ENCODE data around the gene NISCH.

NISCH gene

DNA sequence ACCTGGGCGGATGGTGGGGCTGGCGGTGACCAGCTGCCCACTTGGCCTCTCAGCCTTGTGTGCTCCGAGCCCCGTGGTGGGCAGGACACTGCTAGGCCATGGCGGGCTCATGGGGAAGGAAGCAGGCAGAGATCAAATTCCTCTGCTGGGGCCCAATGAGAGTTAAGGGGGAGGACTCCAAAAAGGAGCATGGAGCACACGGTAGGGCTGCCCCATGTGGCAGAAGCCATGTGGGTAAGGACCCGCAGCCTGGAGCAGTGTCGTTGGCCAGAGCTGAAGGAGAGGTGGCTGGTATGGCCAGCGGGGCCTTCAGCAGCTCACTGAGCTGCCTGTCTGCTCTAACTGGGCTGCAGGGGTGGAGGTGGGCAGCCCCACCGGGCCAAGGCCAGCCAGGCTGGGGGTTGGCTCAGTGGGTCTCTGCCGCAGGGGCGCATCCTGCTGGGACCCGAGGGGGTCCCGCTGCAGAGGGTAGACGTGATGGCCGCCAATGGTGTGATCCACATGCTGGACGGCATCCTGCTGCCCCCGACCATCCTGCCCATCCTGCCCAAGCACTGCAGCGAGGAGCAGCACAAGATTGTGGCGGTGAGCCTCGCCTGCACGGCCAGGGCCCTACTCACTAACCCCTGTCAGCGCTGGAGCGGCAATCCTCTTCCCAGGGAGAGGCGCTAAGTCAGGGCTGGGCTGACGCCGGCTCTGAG lies 51.0 kb downstream of the NISCH start:
- Histone ChIP-seq H3K9ac (ENCODE audit: low read length) (no peak overlapping the region), H3K4me1 (ENCODE audit: control insufficient read depth, insufficient read depth, low read length) (no peaks in the 10 kb centered on the region), H3K36me3 (ENCODE audit: control insufficient read depth, insufficient read depth, low read length) (no peaks in the 10 kb centered on the region), H3K4me3 (ENCODE audit: low read length) (no peak overlapping the region), H3K9me3 (ENCODE audit: control insufficient read depth, low read length) (no peaks in the 10 kb centered on the region), H3K27me3 (ENCODE audit: control insufficient read depth, insufficient read depth, low read length) (no peaks in the 10 kb centered on the region)

DNA sequence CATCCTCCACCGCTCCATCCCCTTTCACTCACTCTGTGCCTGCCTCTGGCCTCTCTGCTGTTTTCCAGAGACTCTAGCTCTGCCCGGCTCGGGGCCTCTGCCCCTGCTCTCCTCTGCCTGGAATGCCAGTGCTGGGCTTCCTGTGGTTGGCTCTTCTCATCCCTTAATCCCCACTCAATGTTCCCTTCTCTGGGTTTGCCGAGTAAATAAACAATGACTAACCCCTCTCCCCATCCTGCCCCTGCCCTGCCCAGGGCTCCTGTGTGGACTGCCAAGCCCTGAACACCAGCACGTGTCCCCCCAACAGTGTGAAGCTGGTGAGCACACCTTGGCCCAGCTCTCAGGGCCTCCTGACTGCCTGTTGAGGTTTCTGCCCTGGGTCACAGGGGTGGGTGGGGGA lies 52.0 kb downstream of the NISCH start:
- no peaks in the 10 kb centered on the region for H3K36me3 ChIP-seq (ENCODE audit: control insufficient read depth, insufficient read depth, low read length)
- H3K4me1 ChIP-seq (ENCODE audit: control insufficient read depth, insufficient read depth, low read length): no peaks in the 10 kb centered on the region
- H3K9me3 ChIP-seq (ENCODE audit: control insufficient read depth, low read length): no peaks in the 10 kb centered on the region
- H3K9ac ChIP-seq (ENCODE audit: low read length): no peak overlapping the region
- no peaks in the 10 kb centered on the region for H3K27me3 ChIP-seq (ENCODE audit: control insufficient read depth, insufficient read depth, low read length)
- no peak overlapping the region for H3K4me3 ChIP-seq (ENCODE audit: low read length)

DNA sequence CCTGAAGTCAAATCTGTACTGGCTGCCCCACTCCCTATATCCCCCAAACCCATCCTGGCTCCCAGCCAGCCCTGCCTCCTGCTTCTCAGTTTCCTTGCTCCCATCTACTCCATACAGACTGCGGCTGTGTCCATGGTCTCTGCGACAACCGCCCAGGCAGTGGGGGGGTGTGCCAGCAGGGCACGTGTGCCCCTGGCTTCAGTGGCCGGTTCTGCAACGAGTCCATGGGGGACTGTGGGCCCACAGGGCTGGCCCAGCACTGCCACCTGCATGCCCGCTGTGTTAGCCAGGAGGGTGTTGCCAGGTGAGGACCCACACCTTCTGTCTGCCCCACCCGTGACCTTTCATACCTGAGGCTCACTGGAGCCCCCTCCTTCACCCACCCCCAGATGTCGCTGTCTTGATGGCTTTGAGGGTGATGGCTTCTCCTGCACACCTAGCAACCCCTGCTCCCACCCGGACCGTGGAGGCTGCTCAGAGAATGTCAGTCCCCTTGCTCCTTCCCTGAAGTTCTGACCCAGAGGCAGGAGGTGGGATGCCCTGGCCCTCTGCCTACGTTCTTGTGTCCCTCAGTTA lies 54.4 kb downstream of the NISCH start:
- H3K27me3 ChIP-seq (ENCODE audit: control insufficient read depth, insufficient read depth, low read length): no peaks in the 10 kb centered on the region
- no peak overlapping the region for H3K4me3 ChIP-seq (ENCODE audit: low read length)
- no peak overlapping the region for H3K9ac ChIP-seq (ENCODE audit: low read length)
- H3K9me3 ChIP-seq (ENCODE audit: control insufficient read depth, low read length): no peaks in the 10 kb centered on the region
- no peaks in the 10 kb centered on the region for H3K36me3 ChIP-seq (ENCODE audit: control insufficient read depth, insufficient read depth, low read length)
- no peaks in the 10 kb centered on the region for H3K4me1 ChIP-seq (ENCODE audit: control insufficient read depth, insufficient read depth, low read length)

DNA sequence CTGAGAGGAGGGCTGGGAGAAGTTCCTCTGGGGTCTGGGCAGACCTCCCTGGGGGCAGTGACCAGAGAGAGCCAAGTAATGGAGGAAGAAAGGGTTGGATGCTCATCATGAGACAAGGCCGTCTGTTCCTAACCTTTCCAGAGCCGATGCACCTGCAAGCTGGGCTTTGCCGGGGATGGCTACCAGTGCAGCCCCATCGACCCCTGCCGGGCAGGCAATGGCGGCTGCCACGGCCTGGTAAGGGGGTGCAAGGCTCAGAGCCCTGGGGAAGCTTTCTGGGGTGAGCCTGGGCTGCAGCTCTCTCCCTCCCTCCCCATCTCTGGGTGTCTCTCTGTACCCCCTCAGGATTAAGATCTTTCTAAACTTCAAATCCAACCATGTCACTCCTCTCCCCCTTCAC lies 56.1 kb downstream of the NISCH start:
- no peaks in the 10 kb centered on the region for H3K9me3 ChIP-seq (ENCODE audit: control insufficient read depth, low read length)
- H3K4me1 ChIP-seq (ENCODE audit: control insufficient read depth, insufficient read depth, low read length): no peaks in the 10 kb centered on the region
- no peaks in the 10 kb centered on the region for H3K27me3 ChIP-seq (ENCODE audit: control insufficient read depth, insufficient read depth, low read length)
- H3K9ac ChIP-seq (ENCODE audit: low read length): no peak overlapping the region
- H3K36me3 ChIP-seq (ENCODE audit: control insufficient read depth, insufficient read depth, low read length): no peaks in the 10 kb centered on the region
- no peak overlapping the region for H3K4me3 ChIP-seq (ENCODE audit: low read length)

DNA sequence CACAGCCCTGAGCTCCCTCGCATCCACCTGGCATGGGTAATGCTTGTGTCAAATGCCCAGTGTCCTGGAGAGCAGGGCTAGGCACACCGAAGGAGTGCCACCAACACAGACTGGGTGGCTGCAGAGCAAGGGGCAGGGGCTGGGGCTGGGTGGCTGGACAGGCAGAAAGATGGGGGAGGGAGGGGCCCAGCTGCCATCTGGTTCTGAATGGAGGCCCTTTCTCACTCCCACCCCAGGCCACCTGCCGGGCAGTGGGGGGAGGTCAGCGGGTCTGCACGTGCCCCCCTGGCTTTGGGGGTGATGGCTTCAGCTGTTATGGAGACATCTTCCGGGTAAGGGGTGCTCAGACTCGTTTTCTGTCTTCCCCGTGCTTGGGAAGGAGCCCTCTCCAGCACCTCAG lies 56.7 kb downstream of the NISCH start:
- no peaks in the 10 kb centered on the region for H3K4me1 ChIP-seq (ENCODE audit: control insufficient read depth, insufficient read depth, low read length)
- no peaks in the 10 kb centered on the region for H3K9me3 ChIP-seq (ENCODE audit: control insufficient read depth, low read length)
- H3K4me3 ChIP-seq (ENCODE audit: low read length): no peak overlapping the region
- no peak overlapping the region for H3K9ac ChIP-seq (ENCODE audit: low read length)
- peaks cover 4% of the 10 kb centered on the region for H3K27me3 ChIP-seq (ENCODE audit: control insufficient read depth, insufficient read depth, low read length)
- no peaks in the 10 kb centered on the region for H3K36me3 ChIP-seq (ENCODE audit: control insufficient read depth, insufficient read depth, low read length)

DNA sequence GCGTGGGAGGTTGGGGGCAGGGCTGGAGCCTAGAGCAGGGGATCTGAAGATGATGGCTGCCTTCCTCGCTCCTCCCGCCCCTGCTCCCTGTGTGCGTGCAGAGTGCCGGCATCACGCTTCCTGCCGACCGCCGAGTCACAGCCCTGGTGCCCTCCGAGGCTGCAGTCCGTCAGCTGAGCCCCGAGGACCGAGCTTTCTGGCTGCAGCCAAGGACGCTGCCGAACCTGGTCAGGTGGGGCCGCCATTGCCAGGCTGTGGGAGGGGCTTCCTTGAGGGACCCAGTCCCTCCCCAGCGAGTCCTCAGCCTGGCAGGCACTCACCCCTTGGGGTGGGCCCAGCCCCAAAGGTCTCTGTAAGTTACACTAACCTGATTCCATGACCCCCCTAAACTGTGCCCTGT lies 57.3 kb downstream of the NISCH start:
- peaks cover 10% of the 10 kb centered on the region for H3K27me3 ChIP-seq (ENCODE audit: control insufficient read depth, insufficient read depth, low read length)
- no peak overlapping the region for H3K9ac ChIP-seq (ENCODE audit: low read length)
- no peaks in the 10 kb centered on the region for H3K36me3 ChIP-seq (ENCODE audit: control insufficient read depth, insufficient read depth, low read length)
- H3K4me3 ChIP-seq (ENCODE audit: low read length): no peak overlapping the region
- H3K9me3 ChIP-seq (ENCODE audit: control insufficient read depth, low read length): no peaks in the 10 kb centered on the region
- no peaks in the 10 kb centered on the region for H3K4me1 ChIP-seq (ENCODE audit: control insufficient read depth, insufficient read depth, low read length)

DNA sequence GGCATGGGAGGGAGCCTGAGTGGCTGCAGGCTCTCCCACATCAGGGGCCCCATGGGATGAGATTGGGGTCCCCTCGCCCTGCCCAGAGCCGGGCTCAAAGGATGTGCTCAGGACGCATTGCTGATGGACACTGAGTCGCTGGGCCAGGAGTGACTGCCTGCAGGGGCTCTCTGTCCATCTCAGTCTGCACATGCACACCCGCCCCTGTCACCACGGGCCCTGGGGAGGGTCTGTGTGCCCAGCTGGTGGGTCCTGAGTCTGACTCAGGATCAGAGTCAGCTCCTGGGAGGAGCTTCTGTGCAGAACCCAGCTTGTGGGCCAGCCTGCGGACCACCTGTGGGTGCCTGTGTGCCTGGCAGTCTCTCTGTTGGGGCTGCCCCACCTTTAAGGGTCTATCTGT lies 57.9 kb downstream of the NISCH start:
- Histone ChIP-seq H3K9ac (ENCODE audit: low read length) (no peak overlapping the region), H3K27me3 (ENCODE audit: control insufficient read depth, insufficient read depth, low read length) (peaks cover 14% of the 10 kb centered on the region), H3K36me3 (ENCODE audit: control insufficient read depth, insufficient read depth, low read length) (no peaks in the 10 kb centered on the region), H3K4me3 (ENCODE audit: low read length) (no peak overlapping the region), H3K4me1 (ENCODE audit: control insufficient read depth, insufficient read depth, low read length) (peaks cover 4% of the 10 kb centered on the region), H3K9me3 (ENCODE audit: control insufficient read depth, low read length) (no peaks in the 10 kb centered on the region)

DNA sequence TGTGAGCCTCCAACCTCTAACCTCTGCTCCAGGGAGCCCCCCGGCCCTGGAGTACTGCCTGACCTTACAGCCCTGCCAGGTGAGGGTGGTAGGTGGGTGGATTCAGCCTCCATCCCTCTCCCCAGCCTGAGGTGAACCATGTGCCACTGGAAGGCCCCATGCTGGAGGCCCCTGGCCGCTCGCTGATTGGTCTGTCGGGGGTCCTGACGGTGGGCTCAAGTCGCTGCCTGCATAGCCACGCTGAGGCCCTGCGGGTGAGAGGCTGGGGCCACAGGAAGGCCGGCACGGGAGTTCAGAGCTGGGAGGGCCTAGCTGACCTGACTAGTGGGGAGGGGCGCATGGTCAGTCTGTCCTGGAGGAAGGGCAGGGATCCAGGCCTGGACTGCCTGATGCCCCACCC lies 59.2 kb downstream of the NISCH start:
- Histone ChIP-seq H3K4me3 (ENCODE audit: low read length) (no peak overlapping the region), H3K36me3 (ENCODE audit: control insufficient read depth, insufficient read depth, low read length) (no peaks in the 10 kb centered on the region), H3K27me3 (ENCODE audit: control insufficient read depth, insufficient read depth, low read length) (peaks cover 17% of the 10 kb centered on the region), H3K9ac (ENCODE audit: low read length) (no peak overlapping the region), H3K4me1 (ENCODE audit: control insufficient read depth, insufficient read depth, low read length) (peaks cover 8% of the 10 kb centered on the region), H3K9me3 (ENCODE audit: control insufficient read depth, low read length) (no peaks in the 10 kb centered on the region)

DNA sequence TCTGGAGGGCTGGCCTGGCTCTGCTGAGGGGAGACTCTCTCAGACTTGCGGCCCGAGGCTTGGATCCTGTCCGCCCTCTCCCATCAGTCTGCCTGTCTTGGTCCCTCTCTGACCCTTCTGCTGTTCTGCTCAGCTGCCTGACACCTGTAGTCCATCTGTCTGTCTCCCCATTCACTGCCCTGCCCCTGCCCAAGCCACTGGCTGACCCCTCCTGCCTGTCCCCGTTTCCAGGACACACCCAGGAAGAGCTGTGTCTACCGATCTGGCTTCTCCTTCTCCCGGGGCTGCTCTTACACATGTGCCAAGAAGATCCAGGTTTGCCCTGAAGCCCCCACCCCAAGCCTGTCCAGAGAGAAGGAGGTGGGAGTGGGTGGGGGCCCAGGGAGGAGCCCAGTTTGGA lies 59.8 kb downstream of the NISCH start:
- no peak overlapping the region for H3K9ac ChIP-seq (ENCODE audit: low read length)
- peaks cover 8% of the 10 kb centered on the region for H3K4me1 ChIP-seq (ENCODE audit: control insufficient read depth, insufficient read depth, low read length)
- H3K36me3 ChIP-seq (ENCODE audit: control insufficient read depth, insufficient read depth, low read length): no peaks in the 10 kb centered on the region

DNA sequence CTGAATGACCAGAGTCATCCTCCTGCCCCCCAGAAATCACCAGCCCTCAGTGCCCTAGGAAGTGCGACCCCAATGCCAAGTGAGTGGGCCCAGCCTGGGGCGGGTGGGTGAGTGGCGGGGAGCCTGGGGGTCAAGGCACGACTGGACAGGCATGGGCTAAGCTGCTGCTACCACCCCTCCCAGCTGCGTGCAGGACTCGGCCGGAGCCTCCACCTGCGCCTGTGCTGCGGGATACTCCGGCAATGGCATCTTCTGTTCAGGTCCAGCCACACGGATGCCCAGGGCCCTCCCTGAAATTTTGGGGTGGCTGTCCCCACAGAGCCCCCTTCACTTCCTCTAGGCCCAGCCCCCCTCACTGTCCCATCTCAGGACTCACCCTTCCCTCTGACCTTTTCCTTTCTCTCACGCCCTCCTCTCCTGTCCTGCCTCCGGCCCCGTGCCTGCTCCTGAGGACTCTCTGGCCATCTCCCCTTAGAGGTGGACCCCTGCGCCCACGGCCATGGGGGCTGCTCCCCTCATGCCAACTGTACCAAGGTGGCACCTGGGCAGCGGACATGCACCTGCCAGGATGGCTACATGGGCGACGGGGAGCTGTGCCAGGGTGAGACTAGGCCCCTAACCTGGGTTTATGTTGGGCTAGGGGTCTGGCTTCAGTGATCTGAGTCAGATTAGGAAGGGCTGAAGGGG lies 61.2 kb downstream of the NISCH start:
- H3K36me3 ChIP-seq (ENCODE audit: control insufficient read depth, insufficient read depth, low read length): no peaks in the 10 kb centered on the region

More for the DNA sequence above, 59.8 kb downstream of the NISCH start:
- Histone ChIP-seq H3K4me3 (ENCODE audit: low read length) (no peak overlapping the region), H3K27me3 (ENCODE audit: control insufficient read depth, insufficient read depth, low read length) (peaks cover 17% of the 10 kb centered on the region), H3K9me3 (ENCODE audit: control insufficient read depth, low read length) (no peaks in the 10 kb centered on the region)

DNA sequence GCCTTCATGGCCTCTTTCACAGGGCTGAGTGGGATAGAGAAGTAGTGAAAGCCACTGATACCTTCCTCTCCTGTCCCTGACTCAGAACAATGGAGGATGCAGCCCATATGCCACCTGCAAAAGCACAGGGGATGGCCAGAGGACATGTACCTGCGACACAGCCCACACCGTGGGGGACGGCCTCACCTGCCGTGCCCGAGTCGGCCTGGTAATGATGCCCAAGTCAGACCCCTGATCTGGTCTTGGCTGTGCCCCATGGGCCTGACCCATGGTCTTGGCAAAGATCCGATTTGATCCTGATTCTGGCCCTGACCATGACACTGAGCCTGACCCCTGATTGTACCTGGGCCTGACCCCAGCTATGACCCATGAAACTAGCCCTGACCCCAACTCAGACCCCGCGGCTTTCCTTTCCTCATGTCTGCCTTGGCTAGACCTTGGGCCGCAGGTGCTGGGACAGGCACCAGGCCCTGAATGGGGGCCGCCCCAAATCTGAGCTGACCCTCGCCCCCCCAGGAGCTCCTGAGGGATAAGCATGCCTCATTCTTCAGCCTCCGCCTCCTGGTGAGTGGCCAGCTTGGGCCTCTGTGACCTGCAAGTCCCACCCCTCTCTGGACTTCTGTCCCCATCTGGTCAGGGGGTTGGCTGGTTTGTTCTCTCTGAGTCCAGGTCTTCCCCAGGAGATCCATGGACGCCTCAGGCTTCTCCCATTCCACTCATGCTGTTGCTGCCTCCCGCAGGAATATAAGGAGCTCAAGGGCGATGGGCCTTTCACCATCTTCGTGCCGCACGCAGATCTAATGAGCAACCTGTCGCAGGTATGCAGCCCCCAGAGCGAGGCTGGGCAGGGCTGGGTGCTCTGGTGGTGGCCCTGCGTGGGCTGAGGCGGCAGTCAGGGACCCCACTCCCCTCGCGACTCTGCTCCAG lies 62.7 kb downstream of the NISCH start:
- H3K9ac ChIP-seq (ENCODE audit: low read length): no peak overlapping the region
- H3K36me3 ChIP-seq (ENCODE audit: control insufficient read depth, insufficient read depth, low read length): no peaks in the 10 kb centered on the region
- peaks cover 17% of the 10 kb centered on the region for H3K27me3 ChIP-seq (ENCODE audit: control insufficient read depth, insufficient read depth, low read length)
- H3K4me3 ChIP-seq (ENCODE audit: low read length): no peak overlapping the region
- peaks cover 8% of the 10 kb centered on the region for H3K4me1 ChIP-seq (ENCODE audit: control insufficient read depth, insufficient read depth, low read length)
- no peaks in the 10 kb centered on the region for H3K9me3 ChIP-seq (ENCODE audit: control insufficient read depth, low read length)

More for the DNA sequence above, 61.2 kb downstream of the NISCH start:
- H3K4me3 ChIP-seq (ENCODE audit: low read length): no peak overlapping the region
- H3K9me3 ChIP-seq (ENCODE audit: control insufficient read depth, low read length): no peaks in the 10 kb centered on the region
- H3K27me3 ChIP-seq (ENCODE audit: control insufficient read depth, insufficient read depth, low read length): peaks cover 17% of the 10 kb centered on the region
- no peak overlapping the region for H3K9ac ChIP-seq (ENCODE audit: low read length)
- H3K4me1 ChIP-seq (ENCODE audit: control insufficient read depth, insufficient read depth, low read length): peaks cover 8% of the 10 kb centered on the region

Data from mucosa of stomach (tissue), 1 donor.